ENCODE measurements around the gene ZNF445.
"Not testable (repeated sequence)": the region's sequence is repeated elsewhere in the genome, so short reads cannot be mapped to it uniquely, and the experiment has no call there.

ZNF445 gene

DNA sequence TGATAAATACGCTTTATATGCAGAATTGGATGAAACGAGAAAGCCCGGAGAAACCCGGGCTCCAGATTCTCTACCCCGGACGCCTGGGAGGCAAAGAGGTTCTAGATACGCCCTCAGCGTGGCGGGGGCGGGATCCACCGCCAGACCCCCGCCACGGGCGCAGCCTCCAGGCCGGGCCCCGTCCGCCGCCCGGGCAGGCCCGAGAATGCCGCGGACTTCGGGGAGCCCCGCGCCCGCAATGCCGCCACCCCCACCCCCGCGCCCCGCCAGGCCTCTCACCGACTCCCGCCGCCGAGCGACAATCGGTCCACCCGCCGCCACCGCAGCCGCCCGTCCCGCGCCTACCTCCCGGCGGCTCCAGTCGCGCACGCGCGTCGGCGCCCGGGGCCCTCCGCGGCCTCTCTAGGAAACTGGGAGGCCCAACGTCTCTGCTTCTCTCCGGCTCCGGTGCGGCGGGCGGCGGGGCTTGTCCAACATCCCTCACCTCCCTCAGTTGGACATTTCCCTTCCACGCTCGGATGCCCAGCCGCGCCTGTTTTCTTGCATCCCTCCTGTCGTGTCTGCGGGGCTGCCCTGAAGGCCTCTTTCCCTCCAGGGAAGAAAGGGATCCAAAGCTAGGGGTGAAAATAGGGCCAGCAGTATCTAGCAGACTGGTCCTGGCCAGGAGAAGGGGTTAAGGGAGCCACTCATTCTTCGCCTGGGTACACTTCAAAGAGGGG lies at the start of gene ZNF445:
Gene ZNF445 (minus strand): TSS at position 359 of the 719 bp plus-strand sequence. CDS start 22,121 bp downstream, outside the sequence.
- peak; percentile 84 for DNase-seq

GRCh38 chr3:44525060-44525459 lies 47.6 kb upstream of the ZNF445 start:
- no peak for DNase-seq

DNA sequence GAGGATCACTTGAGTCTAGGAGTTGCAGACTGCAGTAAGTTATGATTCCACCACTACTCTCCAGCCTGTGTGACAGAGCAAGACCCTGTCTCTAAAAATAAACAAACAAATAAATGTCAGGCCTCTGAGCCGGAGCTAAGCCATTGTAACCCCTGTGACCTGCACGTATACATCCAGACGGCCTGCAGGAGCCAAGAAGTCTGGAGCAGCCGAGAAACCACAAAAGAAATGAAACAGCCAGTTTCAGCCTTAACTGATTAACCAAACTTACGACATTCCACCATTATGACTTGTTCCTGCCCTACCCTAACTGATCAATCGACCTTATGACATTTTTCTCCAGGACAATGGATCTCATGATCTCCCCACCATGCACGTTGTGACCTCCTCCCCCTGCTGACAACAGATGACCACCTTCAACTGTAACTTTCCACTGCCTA lies 45.0 kb upstream of the ZNF445 start:
- DNase-seq, result no peak

GRCh38 chr3:44521721-44522120 lies 44.3 kb upstream of the ZNF445 start:
- no peak for DNase-seq

GRCh38 chr3:44518782-44519156 lies 41.3 kb upstream of the ZNF445 start:
- DNase-seq, result no peak

DNA sequence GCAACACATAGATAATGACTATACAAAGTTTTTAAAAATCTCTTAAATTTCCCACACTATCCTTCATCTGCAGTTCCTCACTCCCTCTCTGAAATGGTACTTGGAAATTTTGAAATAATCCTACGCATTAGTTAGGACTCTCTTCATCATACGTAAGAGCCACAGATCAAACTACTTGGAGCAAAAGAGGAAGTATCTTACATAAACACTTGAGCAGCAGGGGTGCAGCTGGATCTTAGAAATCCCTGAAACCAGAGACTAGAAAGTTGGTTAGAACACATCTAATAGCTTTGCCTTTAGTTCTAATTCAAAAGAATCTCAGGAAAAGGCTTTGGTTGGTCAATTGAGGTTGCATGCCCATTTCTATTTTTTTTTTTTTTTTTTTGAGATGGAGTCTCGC lies 38.8 kb upstream of the ZNF445 start:
- no peak for DNase-seq

- no peak for DNase-seq
Observed at GRCh38 chr3:44513513-44513912, 36.0 kb upstream of the ZNF445 start.

DNA sequence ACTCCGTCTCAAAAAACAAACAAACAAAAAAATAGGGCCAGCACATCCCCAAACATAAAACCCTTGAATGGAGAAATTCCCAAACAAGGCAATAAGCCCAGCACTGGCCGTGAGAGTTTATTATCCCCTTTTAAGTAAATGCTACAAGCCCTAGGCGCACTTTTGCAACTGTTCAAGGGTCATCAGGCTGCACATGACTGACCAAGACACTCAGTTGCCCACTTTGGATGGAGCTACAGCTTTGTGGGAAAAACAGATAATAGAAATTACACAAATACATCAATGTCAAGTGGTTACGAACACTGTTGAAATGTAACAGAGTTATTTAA lies 33.7 kb upstream of the ZNF445 start:
- DNase-seq, result no peak

DNA sequence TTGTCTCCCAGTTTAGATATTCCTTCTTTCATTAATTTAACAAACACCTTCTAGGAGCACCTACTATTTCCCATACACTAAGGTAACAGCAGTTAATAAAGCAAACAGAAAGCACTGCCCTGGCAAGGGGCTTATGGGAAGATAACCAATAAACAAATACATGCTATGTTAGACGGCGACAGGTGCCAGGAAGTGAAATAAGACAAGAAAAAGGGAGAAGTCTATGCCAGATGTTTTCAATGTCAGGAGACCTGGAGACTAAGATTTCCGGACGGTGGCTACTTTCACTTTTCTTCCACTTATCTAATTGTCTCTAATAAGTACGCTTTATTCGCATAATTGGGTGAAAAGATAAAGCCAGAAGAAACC lies 32.5 kb upstream of the ZNF445 start:
- no peak for DNase-seq

DNA sequence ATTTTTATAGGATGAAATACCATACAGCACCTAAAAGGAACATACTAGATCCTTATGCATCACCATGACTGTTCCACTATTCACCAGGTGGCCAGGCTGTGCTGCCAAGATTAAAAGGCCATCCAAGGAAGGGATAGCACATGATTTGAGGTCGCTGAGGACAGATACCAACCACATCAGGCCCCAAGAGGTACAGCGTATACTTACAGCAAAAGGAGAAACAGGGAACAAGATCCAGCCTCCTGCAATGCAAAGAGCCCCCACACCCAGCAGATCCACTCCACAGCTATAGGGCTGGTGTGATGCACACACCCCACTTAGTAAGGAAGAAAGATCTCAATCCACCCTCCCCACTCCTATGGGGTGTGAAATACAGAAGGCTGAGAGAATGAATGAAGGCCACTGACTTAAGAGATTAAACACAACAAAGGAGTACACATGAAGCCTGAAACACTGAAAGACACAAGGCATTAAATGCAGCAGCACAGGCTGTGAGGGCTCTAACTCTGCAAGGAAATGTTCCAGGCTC lies 32.0 kb upstream of the ZNF445 start:
- no peak for DNase-seq

- no peak for DNase-seq
Observed at GRCh38 chr3:44506961-44507360, 29.5 kb upstream of the ZNF445 start.

GRCh38 chr3:44506556-44506955 lies 29.1 kb upstream of the ZNF445 start:
- no peak for DNase-seq

DNA sequence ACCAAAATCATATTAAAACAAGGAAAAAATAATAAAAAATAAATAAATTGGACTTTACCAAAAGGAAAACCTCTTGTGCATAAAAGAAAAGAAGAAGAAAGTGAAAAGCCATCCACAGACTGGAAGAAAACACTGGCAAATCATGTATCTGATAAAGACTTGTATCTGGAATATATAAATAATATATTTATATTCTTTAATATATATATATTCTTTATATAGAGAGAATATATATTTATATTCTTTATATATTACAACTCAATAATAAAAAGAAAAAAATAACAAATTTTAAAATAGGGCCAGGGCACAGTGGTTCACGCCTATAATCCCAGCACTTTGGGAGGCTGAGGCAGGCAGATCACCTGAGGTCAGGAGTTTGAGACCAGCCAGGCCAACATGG lies 27.1 kb upstream of the ZNF445 start:
- DNase-seq, result no peak

- not testable (repeated sequence) for DNase-seq
Observed at GRCh38 chr3:44503178-44503577, 25.7 kb upstream of the ZNF445 start.

GRCh38 chr3:44501971-44502370 lies 24.5 kb upstream of the ZNF445 start:
- no peak for DNase-seq

DNA sequence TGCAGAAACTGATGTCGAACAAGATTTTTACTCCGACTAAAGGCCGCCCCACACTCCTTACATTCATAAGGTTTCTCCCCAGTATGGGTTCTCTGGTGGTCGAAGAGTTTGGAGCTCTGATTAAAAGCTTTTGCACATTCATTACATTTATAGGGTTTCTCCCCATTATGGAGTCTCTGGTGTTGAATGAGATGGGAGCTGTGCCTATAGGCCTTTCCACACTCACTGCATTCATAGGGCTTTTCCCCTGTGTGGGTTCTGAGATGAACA lies 22.4 kb upstream of the ZNF445 start:
- DNase-seq, result not testable (repeated sequence)

GRCh38 chr3:44499149-44499898 lies 21.9 kb upstream of the ZNF445 start:
- no peak for DNase-seq

- no peak for DNase-seq
Observed at GRCh38 chr3:44495636-44496415, 18.4 kb upstream of the ZNF445 start.

DNA sequence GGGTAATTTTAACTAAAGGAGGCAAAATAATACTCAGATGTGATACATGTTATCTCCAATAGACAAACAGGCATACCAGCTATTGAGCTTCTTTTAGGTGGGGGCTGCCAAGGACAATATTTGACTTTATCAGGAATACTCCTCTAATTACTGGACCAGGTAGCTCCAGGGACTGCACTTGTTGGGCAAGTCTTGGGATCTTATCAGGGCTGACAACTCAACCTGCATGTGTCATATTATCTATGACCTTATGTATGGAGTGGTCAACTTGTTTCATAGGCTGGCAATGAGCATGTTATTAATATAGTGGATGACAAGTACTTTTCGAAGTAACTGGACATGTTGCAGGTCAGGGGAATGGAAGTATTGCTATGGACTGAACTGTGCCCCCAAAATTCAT lies 15.0 kb upstream of the ZNF445 start:
- DNase-seq, result no peak

DNA sequence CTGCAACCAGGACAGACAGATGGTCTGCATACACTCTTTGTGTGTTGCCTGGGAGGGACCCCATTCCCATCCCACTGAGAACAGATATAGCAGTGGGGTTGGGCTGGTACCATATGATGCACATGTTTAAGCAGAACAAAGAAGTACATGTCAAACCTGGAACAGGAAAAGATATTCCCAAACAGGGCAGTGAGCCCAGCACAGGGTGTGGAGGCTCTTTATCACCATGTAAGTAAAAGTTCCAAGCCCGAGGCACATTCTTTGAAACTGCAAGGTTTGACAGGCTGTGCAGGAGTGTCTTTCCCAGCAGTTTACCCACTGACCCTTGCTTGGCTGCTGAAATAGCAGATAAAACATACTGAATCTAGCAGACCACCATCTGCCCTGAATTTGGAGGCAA lies 5.3 kb upstream of the ZNF445 start:
- no peak for DNase-seq

DNA sequence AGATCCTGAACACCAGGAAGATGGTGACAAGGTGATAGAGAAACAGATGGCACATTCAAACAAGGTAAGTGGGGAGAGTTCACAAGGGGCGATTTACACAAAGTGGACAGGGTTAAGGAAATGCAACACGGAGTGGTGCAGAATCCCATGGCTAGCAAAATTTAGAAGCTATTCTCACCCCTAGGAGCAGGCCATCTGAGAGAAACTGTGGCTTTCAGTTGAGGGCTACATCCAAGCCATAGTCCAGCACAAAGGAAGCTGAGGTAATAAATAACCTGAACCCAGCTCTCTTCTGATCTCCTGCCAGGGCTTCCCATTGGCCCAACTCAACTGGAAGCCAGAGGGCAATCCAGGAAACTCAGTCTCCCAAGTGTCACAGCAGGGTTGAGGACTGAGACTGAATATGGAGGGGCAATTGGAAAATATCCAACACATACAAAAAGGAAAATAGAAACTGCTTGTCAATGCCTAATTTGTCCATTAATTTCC lies 1.2 kb upstream of the ZNF445 start:
- DNase-seq, result no peak

GRCh38 chr3:44478055-44478468 lies 592 bp upstream of the ZNF445 start:
- no peak for DNase-seq

GRCh38 chr3:44476963-44477311 lies 533 bp downstream of the ZNF445 start:
- DNase-seq, result no peak

DNA sequence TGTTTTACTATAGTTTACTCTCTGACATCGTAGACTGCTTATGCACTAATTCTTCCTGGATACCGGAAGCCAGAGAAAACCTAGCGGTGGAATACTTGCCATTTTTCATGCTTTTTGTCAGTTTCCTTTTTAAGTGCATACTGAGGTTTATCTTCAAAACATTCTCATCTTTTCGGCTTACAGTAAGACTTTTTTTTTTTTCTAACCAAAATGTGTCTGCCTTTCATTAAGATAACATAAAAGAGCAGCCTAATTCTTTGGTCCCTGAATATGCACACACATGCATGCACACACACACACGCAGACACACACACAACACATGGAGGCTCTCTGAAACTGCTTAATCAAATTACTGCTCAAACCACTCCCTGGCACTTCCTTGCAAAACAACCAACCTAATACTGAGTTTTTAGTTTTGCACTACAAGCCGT lies 1.3 kb downstream of the ZNF445 start:
- DNase-seq, result no peak

All from activated CD4-positive, alpha-beta T cell treated with anti-CD3 and anti-CD28 coated beads for 48 hours (primary cell).